ENCODE measurements around the gene PDGFRB. TPM values are rescaled to one million over a fixed set of nuclear protein-coding genes. Genes with fewer than 3 reads are reported as not detected.

The PDGFRB gene
- total and polyA plus RNA-seq, 4 donors: 5.2 to 13.1 (median 8.3) TPM

DNA sequence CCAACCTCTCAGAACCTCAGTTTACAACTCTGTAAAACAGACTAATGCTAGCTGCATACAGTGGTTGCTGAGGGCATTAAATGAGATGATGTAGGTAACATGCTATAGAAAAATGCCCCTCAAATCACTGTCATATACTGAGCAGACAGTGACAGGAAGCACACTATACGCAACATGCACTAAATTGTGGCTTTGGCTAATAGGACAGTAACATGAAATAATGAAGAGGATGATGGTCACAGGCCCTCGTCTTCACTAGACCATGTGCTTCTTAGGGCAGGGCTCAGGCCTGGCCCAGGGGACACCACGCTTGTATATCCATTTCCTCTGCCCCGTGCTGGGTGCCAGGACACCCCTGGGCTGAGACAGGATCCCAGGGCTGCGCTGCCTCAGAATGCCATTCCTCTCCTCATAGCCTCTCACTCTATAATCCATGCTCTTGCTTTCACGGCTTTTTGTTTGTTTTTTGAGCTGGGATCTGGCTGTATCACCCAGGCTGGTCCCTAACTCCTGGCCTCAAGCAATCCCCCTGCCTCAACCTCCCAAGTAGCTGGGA, 88.2 kb downstream of the PDGFRB start:
- no peak for DNase-seq (ENCODE audit: low spot score)
- no peak overlapping the region for H3K9ac ChIP-seq (ENCODE audit: low read depth in 1 of 2, low read length in 2 of 2)
- H3K4me1 ChIP-seq (ENCODE audit: control insufficient read depth in 4 of 4, insufficient read depth in 4 of 4, low read length in 3 of 4): peaks cover 0 to 7% (median 0%) of the 10 kb centered on the region in 4 donors
- H3K27me3 ChIP-seq (ENCODE audit: control insufficient read depth in 4 of 4, insufficient read depth in 4 of 4, low read length in 3 of 4): no peaks in the 10 kb centered on the region
- 87% methylated on average over 6 of the region's 6 CpGs for WGBS
- no peak overlapping the region for H3K27ac ChIP-seq (ENCODE audit: low read depth in 1 of 2, low read length in 2 of 2)
- TF ChIP-seq ZBTB33 (IDR thresholded peaks at IDR 0.05) (no peak), TAF1 (conservative IDR thresholded peaks at IDR 0.05) (no peak), RXRA (IDR thresholded peaks at IDR 0.05) (no peak), SP1 (IDR thresholded peaks at IDR 0.05) (no peak), JUND (IDR thresholded peaks at IDR 0.05) (no peak), EGR1 (IDR thresholded peaks at IDR 0.05; ENCODE audit: low read depth in 2 of 2) (no peak), NR2F2 (IDR thresholded peaks at IDR 0.05) (no peak), HNF4A (conservative IDR thresholded peaks at IDR 0.05) (no peak)
- TF ChIP-seq, protein P1, sequence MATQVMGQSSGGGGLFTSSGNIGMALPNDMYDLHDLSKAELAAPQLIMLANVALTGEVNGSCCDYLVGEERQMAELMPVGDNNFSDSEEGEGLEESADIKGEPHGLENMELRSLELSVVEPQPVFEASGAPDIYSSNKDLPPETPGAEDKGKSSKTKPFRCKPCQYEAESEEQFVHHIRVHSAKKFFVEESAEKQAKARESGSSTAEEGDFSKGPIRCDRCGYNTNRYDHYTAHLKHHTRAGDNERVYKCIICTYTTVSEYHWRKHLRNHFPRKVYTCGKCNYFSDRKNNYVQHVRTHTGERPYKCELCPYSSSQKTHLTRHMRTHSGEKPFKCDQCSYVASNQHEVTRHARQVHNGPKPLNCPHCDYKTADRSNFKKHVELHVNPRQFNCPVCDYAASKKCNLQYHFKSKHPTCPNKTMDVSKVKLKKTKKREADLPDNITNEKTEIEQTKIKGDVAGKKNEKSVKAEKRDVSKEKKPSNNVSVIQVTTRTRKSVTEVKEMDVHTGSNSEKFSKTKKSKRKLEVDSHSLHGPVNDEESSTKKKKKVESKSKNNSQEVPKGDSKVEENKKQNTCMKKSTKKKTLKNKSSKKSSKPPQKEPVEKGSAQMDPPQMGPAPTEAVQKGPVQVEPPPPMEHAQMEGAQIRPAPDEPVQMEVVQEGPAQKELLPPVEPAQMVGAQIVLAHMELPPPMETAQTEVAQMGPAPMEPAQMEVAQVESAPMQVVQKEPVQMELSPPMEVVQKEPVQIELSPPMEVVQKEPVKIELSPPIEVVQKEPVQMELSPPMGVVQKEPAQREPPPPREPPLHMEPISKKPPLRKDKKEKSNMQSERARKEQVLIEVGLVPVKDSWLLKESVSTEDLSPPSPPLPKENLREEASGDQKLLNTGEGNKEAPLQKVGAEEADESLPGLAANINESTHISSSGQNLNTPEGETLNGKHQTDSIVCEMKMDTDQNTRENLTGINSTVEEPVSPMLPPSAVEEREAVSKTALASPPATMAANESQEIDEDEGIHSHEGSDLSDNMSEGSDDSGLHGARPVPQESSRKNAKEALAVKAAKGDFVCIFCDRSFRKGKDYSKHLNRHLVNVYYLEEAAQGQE (IDR thresholded peaks at IDR 0.05): no peak
- TF ChIP-seq, protein P2, sequence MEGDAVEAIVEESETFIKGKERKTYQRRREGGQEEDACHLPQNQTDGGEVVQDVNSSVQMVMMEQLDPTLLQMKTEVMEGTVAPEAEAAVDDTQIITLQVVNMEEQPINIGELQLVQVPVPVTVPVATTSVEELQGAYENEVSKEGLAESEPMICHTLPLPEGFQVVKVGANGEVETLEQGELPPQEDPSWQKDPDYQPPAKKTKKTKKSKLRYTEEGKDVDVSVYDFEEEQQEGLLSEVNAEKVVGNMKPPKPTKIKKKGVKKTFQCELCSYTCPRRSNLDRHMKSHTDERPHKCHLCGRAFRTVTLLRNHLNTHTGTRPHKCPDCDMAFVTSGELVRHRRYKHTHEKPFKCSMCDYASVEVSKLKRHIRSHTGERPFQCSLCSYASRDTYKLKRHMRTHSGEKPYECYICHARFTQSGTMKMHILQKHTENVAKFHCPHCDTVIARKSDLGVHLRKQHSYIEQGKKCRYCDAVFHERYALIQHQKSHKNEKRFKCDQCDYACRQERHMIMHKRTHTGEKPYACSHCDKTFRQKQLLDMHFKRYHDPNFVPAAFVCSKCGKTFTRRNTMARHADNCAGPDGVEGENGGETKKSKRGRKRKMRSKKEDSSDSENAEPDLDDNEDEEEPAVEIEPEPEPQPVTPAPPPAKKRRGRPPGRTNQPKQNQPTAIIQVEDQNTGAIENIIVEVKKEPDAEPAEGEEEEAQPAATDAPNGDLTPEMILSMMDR (IDR thresholded peaks at IDR 0.05; ENCODE audit: low read depth, low read length, missing input control): no peak
- TF ChIP-seq, protein P3, sequence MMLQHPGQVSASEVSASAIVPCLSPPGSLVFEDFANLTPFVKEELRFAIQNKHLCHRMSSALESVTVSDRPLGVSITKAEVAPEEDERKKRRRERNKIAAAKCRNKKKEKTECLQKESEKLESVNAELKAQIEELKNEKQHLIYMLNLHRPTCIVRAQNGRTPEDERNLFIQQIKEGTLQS (IDR thresholded peaks at IDR 0.05): no peak
- H3K36me3 ChIP-seq (ENCODE audit: control insufficient read depth in 4 of 4, insufficient read depth in 3 of 4, low read depth in 1 of 4, low read length in 3 of 4): no peaks in the 10 kb centered on the region
- H3K9me3 ChIP-seq (ENCODE audit: control insufficient read depth in 4 of 4, low read length in 3 of 4): no peaks in the 10 kb centered on the region
- no peak overlapping the region for H3K4me3 ChIP-seq (ENCODE audit: low read depth in 1 of 3, low read length in 3 of 3)

DNA sequence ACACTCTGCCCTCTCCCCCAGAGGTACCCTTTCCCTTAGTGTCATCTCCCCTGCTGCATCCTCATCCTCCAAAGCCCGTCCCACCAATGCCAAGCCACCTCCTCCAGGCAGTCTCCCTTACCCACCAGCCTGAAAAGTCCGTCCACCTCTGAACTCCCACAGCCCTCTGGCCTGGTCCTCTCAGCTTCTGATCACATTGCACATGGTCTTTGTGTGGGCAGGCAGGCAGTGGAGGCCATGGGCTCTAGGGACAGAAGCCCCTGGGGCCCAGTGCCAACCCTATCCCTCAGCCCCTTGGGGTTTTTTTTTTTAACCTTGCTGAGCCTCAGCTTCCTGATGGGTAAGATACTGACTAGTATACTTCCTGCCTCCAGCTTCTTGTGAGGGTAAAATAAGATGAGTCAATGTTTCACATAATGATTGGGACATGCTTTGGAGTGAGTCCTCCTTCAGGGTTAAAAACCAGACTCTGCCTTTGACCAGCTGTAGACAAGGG, 88.7 kb downstream of the PDGFRB start:
- Histone ChIP-seq H3K9me3 (ENCODE audit: control insufficient read depth in 4 of 4, low read length in 3 of 4) (no peaks in the 10 kb centered on the region), H3K4me3 (ENCODE audit: low read depth in 1 of 3, low read length in 3 of 3) (no peak overlapping the region), H3K4me1 (ENCODE audit: control insufficient read depth in 4 of 4, insufficient read depth in 4 of 4, low read length in 3 of 4) (peaks cover 0 to 7% (median 0%) of the 10 kb centered on the region in 4 donors), H3K36me3 (ENCODE audit: control insufficient read depth in 4 of 4, insufficient read depth in 3 of 4, low read depth in 1 of 4, low read length in 3 of 4) (no peaks in the 10 kb centered on the region), H3K9ac (ENCODE audit: low read depth in 1 of 2, low read length in 2 of 2) (no peak overlapping the region), H3K27ac (ENCODE audit: low read depth in 1 of 2, low read length in 2 of 2) (no peak overlapping the region), H3K27me3 (ENCODE audit: control insufficient read depth in 4 of 4, insufficient read depth in 4 of 4, low read length in 3 of 4) (no peaks in the 10 kb centered on the region)
- TF ChIP-seq YY1 (IDR thresholded peaks at IDR 0.05): no peak
- no peak for TF ChIP-seq ZBTB33 (IDR thresholded peaks at IDR 0.05)
- TF ChIP-seq, protein P3 (IDR thresholded peaks at IDR 0.05): no peak
- no peak for TF ChIP-seq GABPA (IDR thresholded peaks at IDR 0.05 in 1 of 2, conservative IDR thresholded peaks at IDR 0.05 in 1 of 2)
- no peak for TF ChIP-seq RAD21 (IDR thresholded peaks at IDR 0.05)
- TF ChIP-seq, protein P1 (IDR thresholded peaks at IDR 0.05): no peak
- TF ChIP-seq FOXA2 (IDR thresholded peaks at IDR 0.05): no peak
- no peak for TF ChIP-seq FOXA1 (IDR thresholded peaks at IDR 0.05)
- no peak for TF ChIP-seq TAF1 (conservative IDR thresholded peaks at IDR 0.05)
- no peak for DNase-seq (ENCODE audit: low spot score)
- 81% methylated on average over 2 of the region's 2 CpGs for WGBS
